Measurements from ENCODE around the gene ST6GALNAC3. TPM values are rescaled to one million over a fixed set of nuclear protein-coding genes. Genes with fewer than 3 reads are reported as not detected.

The ST6GALNAC3 gene
- polyA plus RNA-seq, 4 donors: under 0.01 to 21.7 (median 2.6) TPM

GRCh38 chr1:76130992-76131391 is 56.4 kb downstream of the ST6GALNAC3 start:
- H3K36me3 ChIP-seq (ENCODE audit: control insufficient read depth in 3 of 3, insufficient read depth in 2 of 3, low read depth in 1 of 3, low read length in 3 of 3): peaks cover 0 to 6% (median 0%) of the 10 kb centered on the region in 3 donors
- FAIRE-seq (no peak), DNase-seq (no peak)
- H3K27me3 ChIP-seq (ENCODE audit: control insufficient read depth in 3 of 3, insufficient read depth in 3 of 3, low read length in 3 of 3): no peaks in the 10 kb centered on the region
- H3K9me3 ChIP-seq (ENCODE audit: control insufficient read depth in 2 of 2, insufficient read depth in 1 of 2, low read depth in 1 of 2, low read length in 1 of 2): no peaks in the 10 kb centered on the region
- H3K4me1 ChIP-seq (ENCODE audit: control insufficient read depth in 3 of 3, insufficient read depth in 2 of 3, low read depth in 1 of 3, low read length in 2 of 3): no peaks in the 10 kb centered on the region
- H3K4me3 ChIP-seq (ENCODE audit: low read depth in 1 of 3, low read length in 3 of 3): no peak overlapping the region
- H3K27ac ChIP-seq (ENCODE audit: low read depth in 1 of 3, low read length in 2 of 3): no peak overlapping the region
- 69 to 87% (median 73%) methylated on average over 4 of the region's 4 CpGs for WGBS, 3 donors

- no peaks in the 10 kb centered on the region for H3K4me1 ChIP-seq (ENCODE audit: control insufficient read depth in 3 of 3, insufficient read depth in 2 of 3, low read depth in 1 of 3, low read length in 2 of 3)
- WGBS, 3 donors: 84 to 94% (median 86%) methylated on average over 2 of the region's 2 CpGs
- H3K4me3 ChIP-seq (ENCODE audit: low read depth in 1 of 3, low read length in 3 of 3): no peak overlapping the region
- no peaks in the 10 kb centered on the region for H3K9me3 ChIP-seq (ENCODE audit: control insufficient read depth in 2 of 2, insufficient read depth in 1 of 2, low read depth in 1 of 2, low read length in 1 of 2)
- H3K36me3 ChIP-seq (ENCODE audit: control insufficient read depth in 3 of 3, insufficient read depth in 2 of 3, low read depth in 1 of 3, low read length in 3 of 3): no peaks in the 10 kb centered on the region
- no peaks in the 10 kb centered on the region for H3K27me3 ChIP-seq (ENCODE audit: control insufficient read depth in 3 of 3, insufficient read depth in 3 of 3, low read length in 3 of 3)
- H3K27ac ChIP-seq (ENCODE audit: low read depth in 1 of 3, low read length in 2 of 3): no peak overlapping the region
- DNase-seq (no peak), FAIRE-seq (no peak)
Observed at GRCh38 chr1:76133977-76134376, 59.4 kb downstream of the ST6GALNAC3 start.

- DNase-seq: no peak
- Histone ChIP-seq H3K27me3 (ENCODE audit: control insufficient read depth in 3 of 3, insufficient read depth in 3 of 3, low read length in 3 of 3) (no peaks in the 10 kb centered on the region), H3K9me3 (ENCODE audit: control insufficient read depth in 2 of 2, insufficient read depth in 1 of 2, low read depth in 1 of 2, low read length in 1 of 2) (no peaks in the 10 kb centered on the region), H3K27ac (ENCODE audit: low read depth in 1 of 3, low read length in 2 of 3) (no peak overlapping the region), H3K36me3 (ENCODE audit: control insufficient read depth in 3 of 3, insufficient read depth in 2 of 3, low read depth in 1 of 3, low read length in 3 of 3) (no peaks in the 10 kb centered on the region), H3K4me3 (ENCODE audit: low read depth in 1 of 3, low read length in 3 of 3) (no peak overlapping the region), H3K4me1 (ENCODE audit: control insufficient read depth in 3 of 3, insufficient read depth in 2 of 3, low read depth in 1 of 3, low read length in 2 of 3) (peaks cover 0 to 2% (median 0%) of the 10 kb centered on the region in 3 donors)
- FAIRE-seq: no peak
- 80 to 88% (median 86%) methylated on average over 3 of the region's 3 CpGs for WGBS, 3 donors
Observed at GRCh38 chr1:76135835-76136234, 61.3 kb downstream of the ST6GALNAC3 start.

- Histone ChIP-seq H3K9me3 (ENCODE audit: control insufficient read depth in 2 of 2, insufficient read depth in 1 of 2, low read depth in 1 of 2, low read length in 1 of 2) (no peaks in the 10 kb centered on the region), H3K4me1 (ENCODE audit: control insufficient read depth in 3 of 3, insufficient read depth in 2 of 3, low read depth in 1 of 3, low read length in 2 of 3) (peaks cover 0 to 3% (median 3%) of the 10 kb centered on the region in 3 donors), H3K4me3 (ENCODE audit: low read depth in 1 of 3, low read length in 3 of 3) (no peak overlapping the region), H3K27ac (ENCODE audit: low read depth in 1 of 3, low read length in 2 of 3) (no peak overlapping the region), H3K27me3 (ENCODE audit: control insufficient read depth in 3 of 3, insufficient read depth in 3 of 3, low read length in 3 of 3) (no peaks in the 10 kb centered on the region), H3K36me3 (ENCODE audit: control insufficient read depth in 3 of 3, insufficient read depth in 2 of 3, low read depth in 1 of 3, low read length in 3 of 3) (no peaks in the 10 kb centered on the region)
- WGBS, 3 donors: 77 to 90% (median 85%) methylated on average over 3 of the region's 3 CpGs
- no peak for DNase-seq
- no peak for FAIRE-seq
Observed at GRCh38 chr1:76136894-76137293, 62.3 kb downstream of the ST6GALNAC3 start.

- WGBS, 3 donors: 72 to 82% (median 81%) methylated on average over 3 of the region's 3 CpGs
Observed at GRCh38 chr1:76137746-76138145, 63.2 kb downstream of the ST6GALNAC3 start.

GRCh38 chr1:76138217-76138616 is 63.7 kb downstream of the ST6GALNAC3 start:
- FAIRE-seq (no peak), DNase-seq (peak in 1 of 2 donors; percentile 3)
- Histone ChIP-seq H3K9me3 (ENCODE audit: control insufficient read depth in 2 of 2, insufficient read depth in 1 of 2, low read depth in 1 of 2, low read length in 1 of 2) (no peaks in the 10 kb centered on the region), H3K4me1 (ENCODE audit: control insufficient read depth in 3 of 3, insufficient read depth in 2 of 3, low read depth in 1 of 3, low read length in 2 of 3) (peaks cover 0 to 3% (median 3%) of the 10 kb centered on the region in 3 donors), H3K4me3 (ENCODE audit: low read depth in 1 of 3, low read length in 3 of 3) (no peak overlapping the region), H3K27me3 (ENCODE audit: control insufficient read depth in 3 of 3, insufficient read depth in 3 of 3, low read length in 3 of 3) (no peaks in the 10 kb centered on the region), H3K36me3 (ENCODE audit: control insufficient read depth in 3 of 3, insufficient read depth in 2 of 3, low read depth in 1 of 3, low read length in 3 of 3) (no peaks in the 10 kb centered on the region), H3K27ac (ENCODE audit: low read depth in 1 of 3, low read length in 2 of 3) (no peak overlapping the region)
- WGBS, 3 donors: 18 to 58% (median 36%) methylated on average over 1 of the region's 1 CpG

More at GRCh38 chr1:76137746-76138145, 63.2 kb downstream of the ST6GALNAC3 start:
- FAIRE-seq (no peak), DNase-seq (no peak)
- peaks cover 0 to 3% (median 3%) of the 10 kb centered on the region in 3 donors for H3K4me1 ChIP-seq (ENCODE audit: control insufficient read depth in 3 of 3, insufficient read depth in 2 of 3, low read depth in 1 of 3, low read length in 2 of 3)
- H3K36me3 ChIP-seq (ENCODE audit: control insufficient read depth in 3 of 3, insufficient read depth in 2 of 3, low read depth in 1 of 3, low read length in 3 of 3): no peaks in the 10 kb centered on the region
- peak overlapping the region in 1 of 3 donors; percentile 36 for H3K27ac ChIP-seq (ENCODE audit: low read depth in 1 of 3, low read length in 2 of 3)
- H3K4me3 ChIP-seq (ENCODE audit: low read depth in 1 of 3, low read length in 3 of 3): no peak overlapping the region
- no peaks in the 10 kb centered on the region for H3K27me3 ChIP-seq (ENCODE audit: control insufficient read depth in 3 of 3, insufficient read depth in 3 of 3, low read length in 3 of 3)
- no peaks in the 10 kb centered on the region for H3K9me3 ChIP-seq (ENCODE audit: control insufficient read depth in 2 of 2, insufficient read depth in 1 of 2, low read depth in 1 of 2, low read length in 1 of 2)

GRCh38 chr1:76140227-76140626 is 65.7 kb downstream of the ST6GALNAC3 start:
- DNase-seq (peak; percentile 22 to 49), FAIRE-seq (no peak)
- Histone ChIP-seq H3K36me3 (ENCODE audit: control insufficient read depth in 3 of 3, insufficient read depth in 2 of 3, low read depth in 1 of 3, low read length in 3 of 3) (no peaks in the 10 kb centered on the region), H3K4me3 (ENCODE audit: low read depth in 1 of 3, low read length in 3 of 3) (no peak overlapping the region), H3K27ac (ENCODE audit: low read depth in 1 of 3, low read length in 2 of 3) (peak overlapping the region in 1 of 3 donors; percentile 15), H3K27me3 (ENCODE audit: control insufficient read depth in 3 of 3, insufficient read depth in 3 of 3, low read length in 3 of 3) (no peaks in the 10 kb centered on the region), H3K4me1 (ENCODE audit: control insufficient read depth in 3 of 3, insufficient read depth in 2 of 3, low read depth in 1 of 3, low read length in 2 of 3) (peaks cover 0 to 7% (median 3%) of the 10 kb centered on the region in 3 donors), H3K9me3 (ENCODE audit: control insufficient read depth in 2 of 2, insufficient read depth in 1 of 2, low read depth in 1 of 2, low read length in 1 of 2) (no peaks in the 10 kb centered on the region)
- 52 to 72% (median 72%) methylated on average over 1 of the region's 1 CpG for WGBS, 3 donors

GRCh38 chr1:76141929-76142328 is 67.4 kb downstream of the ST6GALNAC3 start:
- DNase-seq: no peak
- FAIRE-seq: no peak
- 89 to 93% (median 90%) methylated on average over 2 of the region's 2 CpGs for WGBS, 3 donors
- H3K27me3 ChIP-seq (ENCODE audit: control insufficient read depth in 3 of 3, insufficient read depth in 3 of 3, low read length in 3 of 3): no peaks in the 10 kb centered on the region
- no peak overlapping the region for H3K4me3 ChIP-seq (ENCODE audit: low read depth in 1 of 3, low read length in 3 of 3)
- no peak overlapping the region for H3K27ac ChIP-seq (ENCODE audit: low read depth in 1 of 3, low read length in 2 of 3)
- H3K4me1 ChIP-seq (ENCODE audit: control insufficient read depth in 3 of 3, insufficient read depth in 2 of 3, low read depth in 1 of 3, low read length in 2 of 3): peaks cover 0 to 7% (median 3%) of the 10 kb centered on the region in 3 donors
- no peaks in the 10 kb centered on the region for H3K9me3 ChIP-seq (ENCODE audit: control insufficient read depth in 2 of 2, insufficient read depth in 1 of 2, low read depth in 1 of 2, low read length in 1 of 2)
- H3K36me3 ChIP-seq (ENCODE audit: control insufficient read depth in 3 of 3, insufficient read depth in 2 of 3, low read depth in 1 of 3, low read length in 3 of 3): no peaks in the 10 kb centered on the region

Measured in small intestine (tissue), 7 donors.